ENCODE results near the gene LNP1.

GRCh38 chr3:100352296-100353231, 48.8 kb upstream of the LNP1 start:
- TF ChIP-seq CTCF (IDR thresholded peaks at IDR 0.05) (no peak), POLR2A (IDR thresholded peaks at IDR 0.05) (no peak)

Measured in body of pancreas (tissue), 4 donors.